ENCODE results near the gene TMEM42.
A peak's percentile ranks its signal among the peaks of the same experiment; 100 is the strongest.
"Not testable (repeated sequence)": the region's sequence is repeated elsewhere in the genome, so short reads cannot be mapped to it uniquely, and the experiment has no call there.

TMEM42 gene

DNA sequence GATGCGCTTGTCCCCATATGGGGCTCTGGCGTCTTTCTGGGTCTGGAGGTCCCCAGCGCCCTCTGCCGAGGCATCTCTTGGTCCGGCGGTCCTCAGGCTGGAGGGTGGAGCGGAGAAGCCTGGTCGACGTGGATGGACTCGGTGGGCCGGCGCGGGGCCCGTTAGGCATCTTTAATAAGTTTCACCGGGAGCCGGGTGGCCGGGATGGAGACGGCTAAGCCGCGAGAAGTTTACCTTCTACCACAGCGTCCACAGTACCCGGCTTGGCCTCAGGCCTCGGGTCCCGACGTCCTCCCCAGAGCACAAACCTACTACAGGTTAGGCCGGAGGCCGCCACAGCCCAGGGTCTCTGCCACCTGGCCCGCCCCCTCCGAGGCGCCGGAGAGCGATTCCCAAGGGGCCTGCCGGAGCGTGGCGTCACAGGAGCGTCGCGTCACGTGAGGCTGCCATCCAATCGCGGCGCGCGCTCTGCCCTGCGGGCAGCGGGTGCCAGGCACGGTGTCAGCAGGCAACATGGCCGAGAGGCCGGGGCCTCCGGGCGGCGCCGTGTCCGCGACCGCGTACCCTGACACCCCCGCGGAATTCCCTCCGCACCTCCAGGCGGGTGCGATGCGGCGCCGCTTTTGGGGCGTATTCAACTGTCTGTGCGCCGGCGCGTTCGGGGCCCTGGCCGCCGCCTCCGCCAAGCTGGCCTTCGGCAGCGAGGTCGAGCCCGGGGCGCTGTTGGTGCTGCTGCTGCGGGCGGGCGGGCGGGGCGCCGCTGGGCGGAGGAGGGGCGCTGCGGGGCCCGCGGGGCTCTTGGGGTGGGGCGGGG lies at the start of gene TMEM42:
Gene TMEM42, plus strand, starts transcription at position 501 of the 814 bp plus-strand sequence. Its CDS starts 13 bp downstream, at position 514.
- DNase-seq, result peak; percentile 86 to 88

DNA sequence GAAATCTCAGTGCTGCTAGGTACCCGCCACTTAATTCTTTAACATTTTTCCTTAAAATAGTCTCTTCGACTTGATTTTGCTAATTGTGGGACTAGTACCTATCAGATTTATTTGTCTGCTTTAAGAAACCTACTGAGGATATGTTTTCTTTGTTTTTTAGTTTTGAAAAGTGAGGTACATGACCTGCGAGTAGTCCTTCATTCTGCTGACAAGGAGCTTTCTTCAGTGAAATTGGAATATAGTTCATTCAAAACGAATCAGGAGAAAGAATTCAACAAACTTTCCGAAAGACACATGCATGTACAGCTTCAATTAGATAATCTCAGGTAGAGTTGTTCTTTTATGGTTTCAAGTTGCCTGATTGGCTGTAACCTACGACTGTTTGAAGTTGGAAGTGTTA lies 47.0 kb upstream of the TMEM42 start:
- no peak for DNase-seq

DNA sequence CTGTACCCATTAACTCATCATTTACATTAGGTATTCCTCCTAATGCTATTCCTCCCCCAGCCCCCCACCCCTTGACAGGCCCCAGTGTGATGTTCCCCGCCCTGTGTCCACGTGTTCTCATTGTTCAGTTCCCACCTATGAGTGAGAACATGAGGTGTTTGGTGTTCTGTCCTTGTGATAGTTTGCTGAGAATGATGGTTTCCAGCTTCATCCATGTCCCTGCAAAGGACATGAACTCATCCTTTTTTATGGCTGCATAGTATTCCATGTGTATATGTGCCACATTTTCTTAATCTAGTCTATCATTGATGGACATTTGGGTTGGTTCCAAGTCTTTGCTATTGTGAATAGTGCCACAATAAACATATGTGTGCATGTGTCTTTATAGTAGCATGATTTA lies 45.4 kb upstream of the TMEM42 start:
- not testable (repeated sequence) for DNase-seq

DNA sequence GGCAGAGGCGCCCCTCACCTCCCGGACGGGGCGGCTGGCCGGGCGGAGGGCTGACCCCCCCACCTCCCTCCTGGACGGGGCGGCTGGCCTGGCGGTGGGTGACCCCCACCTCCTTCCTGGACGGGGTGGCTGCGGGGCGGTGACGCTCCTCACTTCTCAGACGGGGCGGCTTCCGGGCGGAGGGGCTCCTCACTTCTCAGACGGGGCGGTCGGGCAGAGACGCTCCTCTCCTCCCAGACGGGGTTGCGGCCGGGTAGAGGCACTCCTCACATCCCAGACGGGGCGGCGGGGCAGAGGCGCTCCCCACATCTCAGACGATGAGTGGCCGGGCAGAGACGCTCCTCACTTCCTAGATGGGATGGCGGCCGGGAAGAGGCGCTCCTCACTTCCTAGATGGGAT lies 40.5 kb upstream of the TMEM42 start:
- not testable (repeated sequence) for DNase-seq

DNA sequence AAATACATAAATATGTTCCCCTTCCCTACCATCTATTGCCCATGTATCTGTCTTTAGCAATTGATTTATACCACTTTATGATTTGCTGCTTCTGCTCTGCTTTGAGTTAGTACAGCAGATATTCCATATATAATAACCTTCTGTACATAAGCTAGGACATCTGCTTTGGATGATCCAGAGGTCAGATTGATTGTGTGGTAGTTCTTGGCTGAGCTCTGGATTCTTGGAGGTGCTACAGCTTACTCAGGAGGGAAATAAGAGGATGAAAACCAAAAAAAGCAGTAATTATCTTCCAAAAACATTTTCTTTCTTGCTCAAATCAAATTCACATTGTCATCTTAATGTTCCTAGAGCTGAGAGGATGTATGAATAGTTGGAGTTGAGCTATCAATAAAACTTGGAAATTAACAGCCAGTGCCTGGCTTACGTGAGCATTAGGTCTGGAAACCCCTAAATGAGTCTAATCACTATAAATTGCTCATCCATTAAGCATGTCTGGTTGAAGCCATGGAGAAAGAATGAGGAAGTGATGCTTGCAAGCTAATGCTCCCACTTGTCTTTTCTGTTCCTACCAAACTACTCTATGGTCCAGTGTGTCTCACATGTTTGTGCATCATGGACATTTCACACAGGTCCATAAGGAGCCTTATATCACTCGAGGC lies 36.3 kb upstream of the TMEM42 start:
- DNase-seq, result no peak

DNA sequence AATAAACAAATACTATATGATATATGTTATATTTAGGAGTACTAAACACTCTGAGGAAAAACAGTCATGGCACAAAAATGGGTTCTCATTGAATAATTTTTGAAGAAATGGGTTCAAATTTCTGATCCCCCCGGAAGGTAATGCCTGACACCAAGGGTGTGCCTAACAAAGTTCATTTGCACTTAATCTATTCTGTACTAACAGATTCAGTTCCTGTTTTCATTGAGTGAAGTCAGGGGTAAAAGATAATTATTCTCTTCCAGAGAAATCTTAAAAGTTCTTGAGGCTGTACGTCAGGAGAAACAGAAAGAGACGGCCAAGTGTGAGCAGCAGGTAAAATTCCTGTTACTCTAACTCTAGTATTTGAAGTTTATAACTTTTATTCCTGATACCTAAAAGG lies 34.5 kb upstream of the TMEM42 start:
- no peak for DNase-seq

DNA sequence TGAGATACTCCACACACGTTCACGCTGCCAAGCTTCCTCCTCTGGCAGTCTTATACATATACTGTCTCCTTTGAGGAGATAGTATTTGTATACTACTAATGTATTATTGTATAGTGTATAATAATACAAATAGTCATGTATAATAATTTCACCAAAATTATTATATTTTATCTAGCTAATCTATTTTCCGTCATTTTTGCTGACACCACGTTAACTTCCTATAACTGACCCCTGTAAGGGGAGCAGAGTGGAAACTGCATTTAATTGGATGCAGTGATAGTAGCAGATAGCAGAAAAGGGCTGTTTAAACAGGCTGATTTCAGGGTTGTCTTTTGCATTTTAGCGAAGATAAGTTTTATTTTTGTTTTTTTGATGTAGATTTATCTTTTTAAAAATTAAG lies 30.5 kb upstream of the TMEM42 start:
- DNase-seq, result no peak

DNA sequence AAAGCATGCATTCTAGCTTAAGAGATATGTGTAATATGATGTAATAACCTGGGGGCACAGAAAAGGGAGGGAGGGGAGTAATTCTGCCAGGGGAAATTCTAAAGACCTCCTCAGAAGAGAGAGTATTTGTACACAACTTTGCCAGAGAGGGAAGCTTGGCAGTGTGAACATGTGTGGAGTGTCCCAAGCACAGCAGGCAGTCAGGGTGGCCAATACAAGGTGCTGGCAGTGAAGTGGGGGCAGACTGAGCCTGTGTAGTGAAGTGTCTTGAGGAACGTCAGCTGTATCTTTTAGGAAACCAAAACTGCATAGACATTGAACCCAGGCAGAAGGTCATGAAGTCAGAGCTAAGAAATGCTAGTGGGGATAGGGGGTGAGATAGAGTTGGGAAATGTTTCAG lies 29.7 kb upstream of the TMEM42 start:
- no peak for DNase-seq

DNA sequence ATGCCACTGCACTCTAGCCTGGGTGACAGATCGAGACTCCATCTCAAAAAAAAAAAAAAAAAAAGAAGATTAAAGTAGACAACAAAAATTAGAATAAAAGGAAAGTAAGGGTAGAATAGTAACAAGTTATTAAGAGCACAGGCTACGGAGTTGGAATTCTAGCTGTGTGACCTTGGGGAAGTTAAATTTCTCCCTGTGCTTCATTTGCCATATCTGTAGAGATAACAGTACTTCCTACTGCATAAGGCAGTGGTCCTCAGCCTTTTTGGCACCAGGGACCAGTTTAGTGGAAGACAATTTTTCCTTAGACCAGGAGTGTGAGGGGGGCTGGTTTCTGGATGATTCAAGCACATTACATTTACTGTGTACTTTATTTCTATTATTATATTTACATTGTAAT lies 28.7 kb upstream of the TMEM42 start:
- no peak for DNase-seq

DNA sequence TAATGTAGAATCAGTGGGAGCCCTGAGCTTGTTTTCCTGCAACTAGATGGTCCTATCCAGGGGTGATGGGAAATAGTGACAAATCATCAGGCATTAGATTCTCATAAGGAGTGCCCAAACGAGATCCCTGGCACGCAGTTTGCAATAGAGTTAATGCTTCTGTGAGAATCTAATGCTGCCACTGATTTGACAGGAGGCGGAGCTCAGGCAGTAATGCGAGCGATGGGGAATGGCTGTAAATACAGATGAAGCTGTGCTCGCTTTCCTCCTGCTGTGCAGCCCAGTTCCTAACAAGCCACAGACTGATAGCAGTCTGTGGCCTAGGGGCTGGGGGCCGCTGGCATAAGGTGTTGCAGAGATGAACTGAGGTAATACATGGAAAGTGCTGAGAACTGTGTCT lies 28.3 kb upstream of the TMEM42 start:
- no peak for DNase-seq

DNA sequence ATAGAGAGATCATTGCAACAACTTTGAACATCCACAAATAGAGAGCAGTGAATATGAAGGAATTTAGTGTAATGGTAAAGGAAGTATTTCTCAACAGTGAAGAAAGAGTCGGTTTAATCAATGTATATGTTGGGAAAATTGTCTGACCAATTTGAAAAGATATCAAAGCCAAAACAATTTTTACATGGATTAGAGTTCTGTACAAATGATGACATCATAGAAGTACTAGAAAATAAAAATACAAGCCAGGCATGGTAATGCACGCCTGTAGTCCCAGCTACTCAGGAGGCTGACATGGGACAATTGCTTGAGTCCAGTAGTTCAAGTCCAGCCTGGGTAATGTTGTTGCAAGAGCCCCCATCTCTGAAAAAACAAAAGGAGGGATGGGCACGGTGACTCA lies 26.0 kb upstream of the TMEM42 start:
- no peak for DNase-seq

DNA sequence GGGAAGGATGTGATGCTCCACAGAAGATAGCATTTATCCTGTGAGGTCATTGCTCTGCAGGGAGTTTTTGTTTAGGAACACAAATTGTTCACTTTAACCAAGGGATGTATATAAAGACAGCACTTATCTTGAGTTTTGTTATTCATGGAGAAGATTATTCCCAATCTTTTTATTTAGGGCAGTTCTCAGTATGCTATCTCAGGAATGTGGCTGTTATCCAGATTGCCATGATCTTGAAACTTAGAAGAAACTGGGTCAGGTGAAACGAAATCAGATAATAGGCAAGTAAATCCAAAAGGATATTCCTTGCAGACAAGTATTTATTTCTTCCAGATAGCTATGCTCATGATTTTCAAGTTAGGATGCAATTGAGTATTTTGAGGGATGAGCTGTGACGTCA lies 19.3 kb upstream of the TMEM42 start:
- no peak for DNase-seq

DNA sequence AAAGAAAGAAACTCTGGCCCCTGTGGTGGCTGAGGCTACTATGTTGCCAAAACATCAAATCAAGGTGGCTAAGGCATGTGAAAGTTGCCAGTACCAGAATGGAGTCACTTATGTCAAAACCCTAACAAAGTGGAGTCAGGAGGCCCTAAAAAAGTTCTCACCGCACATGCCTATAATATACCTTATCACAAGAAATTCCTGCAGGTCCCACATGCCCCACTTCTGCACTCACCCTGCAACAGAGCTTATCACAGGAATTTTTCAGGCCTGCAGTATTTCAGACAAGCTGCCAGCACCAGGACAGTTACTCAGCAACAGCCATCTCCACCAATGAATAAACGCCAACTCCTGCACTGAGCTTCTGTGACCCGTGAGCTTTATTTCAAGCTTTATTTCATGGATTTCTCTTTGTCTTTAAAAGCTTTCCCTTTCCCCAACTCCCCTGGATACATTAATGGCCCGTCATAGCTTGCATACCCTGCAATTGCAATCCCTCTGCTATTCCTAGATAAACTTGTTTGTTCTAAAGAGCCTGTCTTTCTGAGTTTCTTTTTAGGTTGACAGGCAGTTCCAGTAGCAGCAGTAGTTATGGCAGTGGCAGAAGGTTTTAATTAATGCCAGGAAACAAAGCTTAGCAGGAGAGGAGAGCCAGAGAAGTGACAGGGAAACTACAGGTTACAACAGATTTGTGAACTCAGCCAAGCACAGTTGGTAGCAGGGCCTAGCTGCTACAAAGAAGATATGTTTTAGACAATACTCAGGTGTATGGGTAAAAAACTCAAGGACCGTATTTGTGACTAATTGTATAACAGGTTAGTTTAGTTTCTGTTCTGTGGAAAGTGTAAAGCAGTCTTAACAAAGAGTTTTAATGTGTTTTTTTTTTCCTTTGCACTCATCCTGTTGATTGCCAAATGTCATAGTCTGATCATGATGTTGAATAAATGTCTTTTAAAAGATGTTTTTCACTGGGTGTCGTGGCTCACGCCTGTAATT lies 15.9 kb upstream of the TMEM42 start:
- DNase-seq, result no peak

DNA sequence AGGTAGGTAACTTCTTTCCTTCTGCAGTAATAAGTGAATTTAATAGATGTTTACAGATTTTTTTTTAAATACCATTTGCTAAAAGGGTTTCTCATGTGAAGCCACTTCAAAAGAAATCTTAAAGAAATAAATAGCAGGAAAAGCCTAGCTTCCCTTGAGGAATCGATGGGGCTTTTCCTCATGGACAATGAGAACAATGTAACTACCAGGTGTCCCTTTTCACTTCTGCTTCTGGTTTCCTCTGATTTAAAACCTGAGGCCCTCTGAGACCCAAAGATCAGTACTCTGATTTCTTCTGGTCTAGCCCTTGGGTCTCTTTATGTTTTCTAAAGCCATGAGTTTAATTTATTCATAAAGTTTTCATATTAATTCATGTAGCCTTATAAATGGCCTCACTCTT lies 13.1 kb upstream of the TMEM42 start:
- DNase-seq, result no peak

DNA sequence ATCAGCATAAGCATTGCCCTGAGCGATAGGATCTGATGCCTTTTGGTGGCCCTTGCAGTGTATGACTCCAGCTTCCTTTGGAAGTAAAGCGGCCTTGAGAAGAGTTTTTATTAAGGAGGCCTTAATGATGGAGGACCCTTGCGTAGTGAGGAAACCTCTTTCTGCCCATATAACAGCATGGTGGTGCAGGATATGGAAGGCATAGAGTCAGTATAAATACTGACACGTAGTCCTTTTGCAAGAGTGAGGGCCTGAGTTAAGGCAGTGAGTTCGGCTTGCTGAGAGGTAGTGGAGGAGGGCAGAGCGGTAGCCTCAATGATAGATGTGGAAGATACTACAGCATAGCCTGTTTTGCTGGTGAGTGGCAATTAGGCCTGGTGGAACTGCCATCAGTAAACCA lies 5.0 kb upstream of the TMEM42 start:
- not testable (repeated sequence) for DNase-seq

DNA sequence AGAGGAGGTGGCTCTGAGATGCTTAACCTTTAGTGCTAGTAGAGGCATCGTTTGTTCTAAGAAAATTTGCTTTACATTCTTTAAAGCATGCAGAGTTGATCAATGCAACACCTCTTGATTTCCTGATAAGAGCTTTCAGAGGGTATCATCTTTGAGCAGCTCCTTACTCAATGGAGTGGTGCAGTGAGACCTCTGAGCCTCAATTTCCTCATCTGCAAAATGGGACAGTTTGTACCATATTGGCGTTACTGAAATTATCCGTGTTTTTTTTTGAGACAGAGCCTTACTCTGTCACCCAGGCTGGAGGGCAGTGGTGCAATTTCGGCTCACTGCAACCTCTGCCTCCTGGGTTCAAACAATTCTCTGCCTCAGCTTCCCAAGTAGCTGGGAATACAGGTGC lies 1.6 kb upstream of the TMEM42 start:
- no peak for DNase-seq

DNA sequence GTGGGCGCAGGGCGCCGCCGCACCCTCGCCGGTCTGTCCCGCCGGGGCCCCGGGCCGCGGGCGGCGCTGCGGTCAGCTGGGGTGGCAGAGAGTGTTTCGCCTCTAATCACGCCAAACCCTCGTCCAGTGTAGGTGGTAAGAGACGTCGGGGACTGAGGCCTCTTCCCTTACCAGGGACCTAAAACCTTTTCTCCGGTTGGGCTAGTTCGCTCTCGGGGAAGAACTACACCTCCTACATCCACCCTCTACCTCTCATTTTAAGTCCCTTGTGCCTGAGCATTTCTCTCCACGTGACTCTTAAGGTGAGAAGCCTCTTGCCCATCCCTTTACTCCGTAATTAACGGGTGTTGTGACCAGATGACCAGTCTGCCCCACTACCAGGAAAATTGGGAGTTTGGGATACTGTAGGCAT lies 520 bp downstream of the TMEM42 start:
- DNase-seq, result peak in 1 of 2 donors; percentile 11

DNA sequence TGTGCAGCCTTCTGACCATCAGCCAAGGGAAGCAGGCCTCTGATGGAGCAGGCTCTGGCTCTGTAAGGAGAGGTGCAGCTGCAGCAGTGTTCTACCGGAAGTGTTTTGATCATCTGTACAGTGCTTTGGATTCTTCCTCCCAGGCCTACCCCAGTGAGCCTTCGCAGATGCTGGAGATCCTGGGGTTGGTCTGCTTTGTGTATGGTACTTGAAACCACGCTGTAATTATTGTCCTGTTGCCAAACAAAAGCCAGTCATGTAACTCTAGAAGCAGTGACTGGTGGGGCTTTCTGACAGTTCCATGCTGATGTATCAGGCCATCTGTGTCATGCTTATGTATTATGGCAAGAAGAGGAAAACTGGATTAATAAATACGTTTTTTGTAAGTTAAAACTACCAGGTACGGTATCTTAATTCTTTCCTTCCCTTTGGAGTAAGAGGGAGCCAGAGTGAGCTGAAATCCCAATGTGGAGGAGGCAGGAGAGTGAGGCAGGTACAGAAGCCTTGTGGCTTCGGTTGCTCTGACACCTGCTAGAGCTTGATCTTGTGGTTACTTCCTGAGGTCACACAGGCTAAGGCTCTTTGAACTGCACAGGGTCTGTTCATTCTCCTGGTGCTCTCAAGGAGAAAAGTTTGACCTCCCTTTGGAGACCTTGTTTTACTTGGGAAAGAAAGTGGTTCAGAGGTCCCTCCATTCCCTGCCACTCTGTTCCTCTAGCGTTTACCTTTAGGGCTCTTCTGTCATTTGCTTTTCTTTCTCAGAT lies 3.7 kb downstream of the TMEM42 start:
- DNase-seq, result no peak

DNA sequence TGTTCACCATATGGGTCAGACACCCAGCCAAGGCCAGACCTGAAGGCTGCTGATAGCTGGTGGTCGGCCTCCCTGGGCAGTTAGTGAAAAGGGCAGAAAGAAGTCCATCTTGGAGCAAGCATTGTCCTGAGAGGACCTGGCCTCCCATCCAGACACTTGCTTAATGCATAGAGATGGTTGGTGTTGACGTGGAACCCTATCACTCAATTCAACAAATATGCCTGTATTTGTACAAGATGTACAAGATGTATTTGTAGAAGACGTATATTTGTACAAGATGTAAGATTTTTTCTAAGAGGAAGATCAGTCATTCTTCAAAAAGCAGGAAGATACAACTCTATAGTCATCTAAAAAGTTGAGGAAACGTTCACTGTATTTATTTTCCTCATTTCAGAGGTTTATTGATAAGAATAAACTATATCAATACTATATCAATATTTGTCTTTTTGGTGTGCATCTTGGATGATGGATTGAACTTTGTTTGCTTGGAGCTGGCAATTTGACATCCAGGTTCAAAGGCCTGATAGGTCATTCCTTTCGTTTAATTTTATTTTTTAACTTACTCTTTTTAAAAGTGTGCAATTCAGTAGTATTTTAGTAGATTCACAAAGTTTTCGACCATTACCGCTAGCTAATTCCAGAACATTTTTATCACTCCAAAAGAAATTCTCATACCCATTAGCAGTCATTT lies 5.9 kb downstream of the TMEM42 start:
- no peak for DNase-seq

DNA sequence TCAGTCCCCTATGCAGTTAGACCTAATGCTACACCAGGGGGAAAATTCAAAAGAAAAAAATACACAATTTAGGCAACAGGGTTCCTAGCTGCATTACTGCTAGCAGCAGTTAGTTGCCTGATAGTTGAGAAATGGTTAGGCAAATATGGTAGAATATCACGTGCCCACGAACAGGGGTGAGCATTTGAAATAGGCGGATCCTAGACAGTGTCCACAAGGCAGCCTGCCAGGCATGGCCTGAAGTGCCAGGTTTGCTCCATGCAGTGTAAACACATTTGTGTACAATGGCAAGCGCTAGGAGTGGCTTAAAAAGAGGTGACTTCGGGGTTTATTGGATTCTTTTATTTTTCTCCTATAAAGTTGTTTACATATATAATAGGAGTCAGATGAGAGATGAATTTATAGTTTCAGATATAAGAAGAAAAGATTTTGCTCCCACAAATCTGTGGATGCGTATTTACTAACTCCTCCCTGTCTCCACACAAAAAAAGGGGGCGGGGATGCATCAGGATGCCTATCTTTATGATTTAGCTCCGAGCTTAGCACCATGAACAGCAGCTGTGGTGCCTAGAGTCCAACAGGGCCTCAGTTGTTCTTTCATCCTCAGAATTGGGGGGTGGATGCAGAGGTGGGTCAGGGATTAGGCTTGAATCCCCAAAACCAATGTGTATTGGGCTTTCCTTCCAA lies 8.8 kb downstream of the TMEM42 start:
- DNase-seq, result no peak

DNA sequence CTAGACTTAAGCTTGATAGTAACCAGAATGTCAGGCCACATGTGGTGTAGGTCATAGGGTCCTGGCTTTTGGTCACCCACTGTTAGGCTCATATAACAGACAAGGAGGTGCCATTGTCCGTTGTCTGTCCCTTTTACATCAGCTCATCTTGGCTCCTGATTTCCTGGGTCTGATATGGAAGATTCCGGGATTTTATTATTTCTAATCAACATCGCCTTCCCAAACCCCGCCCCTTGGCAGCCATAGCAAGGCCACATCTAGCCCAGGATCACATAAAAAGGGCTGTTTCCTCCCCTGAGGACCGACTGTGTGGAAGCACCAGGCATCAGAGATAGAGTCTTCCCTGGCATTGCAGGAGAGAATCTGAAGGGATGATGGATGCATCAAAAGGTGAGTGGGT lies 12.6 kb downstream of the TMEM42 start, which contains the start of gene TGM4:
Gene TGM4, plus strand, starts transcription at position 301 of the 400 bp plus-strand sequence. Its CDS starts 71 bp downstream, at position 372.
- no peak for DNase-seq

Data from activated CD4-positive, alpha-beta T cell treated with anti-CD3 and anti-CD28 coated beads for 4 hours (primary cell).